Stimulated activated CD4-positive, alpha-beta T cell treated with anti-CD3 and anti-CD28 coated beads, Interleukin-12 subunit alpha, Interleukin-12 subunit beta, amount 100 ng/mL, for 48 hours (primary cell): ENCODE results near the gene LMNTD2.

Source experiments
- DNase-seq, 3 donors: peaks; one replicate each; pipeline ENCODE4 v3.0.0-alpha.2; 2020; ENCODE audit warnings: low read depth in 2 of 3, low spot score in 1 of 3

The LMNTD2 gene

DNA sequence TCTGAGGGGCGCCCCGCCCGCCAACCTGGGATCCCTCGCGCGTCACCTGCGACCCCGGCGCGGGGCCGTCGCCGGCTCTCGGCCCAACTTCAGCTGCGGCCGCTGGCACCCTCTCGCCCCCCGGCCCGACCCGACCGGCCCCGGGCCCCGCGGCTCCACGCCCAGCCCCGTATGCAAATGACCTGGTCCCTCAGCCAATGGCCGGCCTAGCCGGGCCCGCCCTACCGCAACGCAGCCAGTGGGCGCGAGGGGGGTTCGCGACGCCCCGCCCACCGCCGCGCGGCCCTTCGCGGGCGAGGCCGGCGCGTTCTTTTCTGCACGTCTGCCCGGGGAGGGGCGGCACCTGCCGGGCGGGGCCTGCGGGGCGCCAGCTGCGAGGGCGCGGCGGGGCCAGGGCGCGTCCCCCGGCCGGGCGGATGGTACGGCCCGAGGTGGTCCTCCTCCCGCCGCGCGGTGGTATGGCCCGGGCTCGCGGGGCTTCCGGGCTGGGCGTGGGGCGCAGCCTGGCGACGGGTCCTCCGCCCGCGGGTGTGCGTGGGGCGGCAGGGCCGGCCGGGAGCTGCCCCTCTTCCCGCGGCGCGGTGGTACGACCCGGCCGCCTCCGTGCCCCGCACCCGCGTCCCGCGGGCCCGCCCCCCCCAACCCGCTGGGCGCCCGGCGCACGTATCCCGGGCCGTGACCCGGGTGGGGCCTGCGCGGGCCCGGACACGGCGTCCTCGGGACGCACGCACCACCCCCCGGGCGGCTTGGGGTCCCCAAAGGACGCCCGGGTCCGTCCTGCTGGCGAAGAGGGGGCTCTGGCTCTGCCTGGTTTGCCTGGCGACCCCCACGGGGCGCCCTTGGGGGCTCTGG lies 8.0 kb upstream of the LMNTD2 start:
- DNase-seq = peak; percentile 85 to 93 (median 88)

DNA sequence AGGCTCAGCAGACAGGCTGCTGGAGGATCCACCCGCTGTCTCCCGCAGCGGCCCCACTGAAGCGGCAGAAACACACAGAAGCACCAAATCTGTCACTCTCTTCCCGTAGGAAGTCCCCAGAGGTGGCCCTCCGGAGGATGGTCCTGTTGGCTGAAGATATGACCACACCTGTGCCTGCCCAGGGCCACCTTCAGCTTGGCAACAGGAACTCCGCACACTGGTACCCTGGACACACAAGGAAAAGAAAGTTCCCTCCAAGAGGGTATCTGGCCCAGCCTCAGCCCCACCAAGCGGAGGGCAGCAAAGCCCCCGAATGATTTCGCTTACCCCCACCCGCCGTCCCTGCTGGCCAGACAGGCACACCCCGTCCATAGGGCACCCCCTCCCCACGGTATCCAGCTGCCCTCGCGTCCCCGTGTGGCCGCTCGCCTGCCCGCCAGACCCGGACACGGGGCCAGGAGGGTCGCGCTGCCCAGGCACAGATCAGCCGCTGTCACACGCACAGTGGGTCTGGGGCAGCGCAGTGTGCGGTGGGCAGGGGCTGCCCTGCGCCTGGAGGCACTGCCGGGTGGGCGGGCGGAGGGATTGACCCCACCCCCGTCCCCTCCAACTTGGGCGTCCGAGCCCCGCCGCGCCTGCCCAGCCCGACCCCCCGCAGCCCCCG lies 7.2 kb upstream of the LMNTD2 start:
- no peak for DNase-seq

DNA sequence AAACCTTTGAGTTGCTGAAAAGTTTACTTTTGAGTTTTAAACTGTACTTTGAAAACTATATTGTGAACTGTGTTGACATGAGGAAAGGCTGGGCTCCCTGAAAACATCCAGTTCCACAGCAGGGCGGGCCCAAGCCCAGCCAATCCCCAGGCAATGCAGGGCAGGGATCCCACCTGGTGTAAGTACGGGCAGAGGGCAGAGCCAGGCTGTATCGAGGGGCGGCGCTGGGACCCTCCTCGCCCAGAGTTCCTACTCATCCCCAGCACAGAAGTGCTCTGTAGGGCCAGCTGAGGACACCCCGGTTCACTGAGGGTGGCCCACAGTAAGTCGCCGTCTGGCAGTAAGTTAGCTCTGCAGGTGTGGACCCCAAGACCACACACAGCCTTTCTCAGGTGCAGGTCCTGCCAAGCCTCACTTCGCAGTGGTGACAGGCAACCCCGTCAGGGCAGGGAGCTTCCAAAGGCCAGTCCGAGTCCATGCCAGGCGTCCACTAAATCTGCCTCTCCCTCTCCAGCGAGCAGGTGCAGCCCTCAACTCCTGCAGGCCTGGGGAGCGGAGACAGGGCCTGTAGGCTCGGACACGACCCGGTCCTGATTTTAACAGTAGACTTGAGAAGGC lies 6.6 kb upstream of the LMNTD2 start:
- no peak for DNase-seq

DNA sequence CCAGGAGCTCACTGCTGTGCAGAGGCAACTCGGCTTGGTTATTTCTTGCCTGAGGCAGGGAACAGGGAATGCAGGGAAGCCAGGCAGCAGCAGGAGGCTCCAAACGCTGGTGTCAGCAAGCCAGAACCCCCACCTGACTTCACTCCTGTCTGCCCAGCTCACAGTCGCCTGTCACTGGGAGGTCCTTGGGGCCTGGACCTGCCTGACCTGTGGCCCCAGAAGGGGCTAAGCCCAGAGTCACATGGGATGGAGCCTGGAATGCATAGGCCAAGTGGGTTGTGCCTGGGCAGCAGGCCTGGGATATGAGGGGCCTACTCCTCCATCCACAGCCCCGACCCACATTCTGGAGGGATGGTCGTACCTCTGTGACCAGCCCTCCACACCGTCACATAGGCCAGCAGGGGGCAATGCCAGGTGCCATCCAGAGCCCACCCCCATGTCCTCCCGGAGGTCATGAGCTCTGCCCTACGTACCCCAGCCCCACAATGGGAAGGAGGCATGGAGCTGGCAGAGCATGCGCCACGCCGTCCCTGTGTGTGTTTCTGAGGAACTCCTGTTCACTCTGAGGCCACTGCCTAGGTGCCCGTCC lies 5.5 kb upstream of the LMNTD2 start:
- DNase-seq = no peak

DNA sequence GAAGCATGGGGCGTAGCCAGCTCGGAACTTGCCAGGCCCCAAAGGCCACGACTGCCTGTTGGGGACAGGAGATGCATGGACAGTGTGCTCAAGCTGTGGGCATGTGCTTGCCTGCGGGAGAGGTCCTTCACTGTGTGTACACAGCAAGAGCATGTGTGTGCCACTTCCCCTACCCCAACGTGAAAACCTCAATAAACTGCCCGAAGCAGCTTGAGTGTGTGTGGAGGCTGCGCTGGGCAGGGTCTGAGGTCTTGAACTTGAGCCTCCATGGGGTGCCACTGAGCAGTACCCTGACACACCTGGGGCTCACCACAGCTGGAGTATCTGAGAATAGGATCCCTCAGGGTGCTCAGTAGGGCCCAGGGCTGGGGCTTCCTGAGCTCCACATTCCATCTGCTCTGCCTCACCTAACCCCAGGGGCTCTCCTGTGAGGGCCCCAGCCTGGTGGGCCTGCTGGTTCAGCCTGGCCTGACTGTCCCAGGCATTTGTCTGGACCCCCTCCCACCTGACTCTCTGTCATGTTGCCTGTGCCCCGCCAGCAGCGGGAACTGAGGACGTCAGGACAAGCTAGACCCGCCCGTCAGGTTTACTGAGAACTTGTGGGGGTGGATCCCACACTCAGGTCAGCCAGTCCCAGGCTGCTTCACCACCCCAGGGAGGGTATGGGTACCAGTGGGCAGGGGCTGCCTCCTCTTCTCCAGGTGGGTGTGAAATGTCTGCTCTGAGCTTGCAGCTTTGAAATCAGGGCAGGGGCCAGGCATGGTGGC lies 3.5 kb upstream of the LMNTD2 start:
- DNase-seq = no peak

DNA sequence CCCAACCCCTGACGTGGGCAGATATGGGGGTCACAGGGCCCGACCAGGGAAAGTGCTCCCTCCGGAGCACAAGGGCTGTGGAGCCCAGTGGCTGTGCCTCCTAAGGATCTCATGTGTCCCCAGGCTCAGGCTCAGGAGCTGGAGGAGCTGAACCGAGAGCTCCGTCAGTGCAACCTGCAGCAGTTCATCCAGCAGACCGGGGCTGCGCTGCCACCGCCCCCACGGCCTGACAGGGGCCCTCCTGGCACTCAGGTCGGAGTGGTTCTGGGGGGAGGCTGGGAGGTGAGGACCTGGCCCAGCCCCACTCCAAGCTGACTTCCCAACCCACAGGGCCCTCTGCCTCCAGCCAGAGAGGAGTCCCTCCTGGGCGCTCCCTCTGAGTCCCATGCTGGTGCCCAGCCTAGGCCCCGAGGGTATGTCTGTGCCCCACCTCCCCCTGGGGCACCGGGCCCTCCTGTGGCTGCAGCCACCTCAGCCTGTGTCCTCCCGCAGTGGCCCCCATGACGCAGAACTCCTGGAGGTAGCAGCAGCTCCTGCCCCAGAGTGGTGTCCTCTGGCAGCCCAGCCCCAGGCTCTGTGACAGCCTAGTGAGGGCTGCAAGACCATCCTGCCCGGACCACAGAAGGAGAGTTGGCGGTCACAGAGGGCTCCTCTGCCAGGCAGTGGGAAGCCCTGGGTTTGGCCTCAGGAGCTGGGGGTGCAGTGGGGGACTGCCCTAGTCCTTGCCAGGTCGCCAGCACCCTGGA lies 2.7 kb upstream of the LMNTD2 start:
- DNase-seq = no peak

DNA sequence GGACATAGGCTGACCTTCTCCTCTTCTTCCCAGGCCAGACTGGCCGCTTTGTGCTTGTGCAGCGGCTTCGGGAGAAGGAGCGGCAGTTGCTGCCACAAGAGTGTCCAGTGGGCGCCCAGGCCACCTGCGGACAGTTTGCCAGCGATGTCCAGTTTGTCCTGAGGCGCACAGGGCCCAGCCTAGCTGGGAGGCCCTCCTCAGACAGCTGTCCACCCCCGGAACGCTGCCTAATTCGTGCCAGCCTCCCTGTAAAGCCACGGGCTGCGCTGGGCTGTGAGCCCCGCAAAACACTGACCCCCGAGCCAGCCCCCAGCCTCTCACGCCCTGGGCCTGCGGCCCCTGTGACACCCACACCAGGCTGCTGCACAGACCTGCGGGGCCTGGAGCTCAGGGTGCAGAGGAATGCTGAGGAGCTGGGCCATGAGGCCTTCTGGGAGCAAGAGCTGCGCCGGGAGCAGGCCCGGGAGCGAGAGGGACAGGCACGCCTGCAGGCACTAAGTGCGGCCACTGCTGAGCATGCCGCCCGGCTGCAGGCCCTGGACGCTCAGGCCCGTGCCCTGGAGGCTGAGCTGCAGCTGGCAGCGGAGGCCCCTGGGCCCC lies 1.6 kb upstream of the LMNTD2 start:
- no peak for DNase-seq

DNA sequence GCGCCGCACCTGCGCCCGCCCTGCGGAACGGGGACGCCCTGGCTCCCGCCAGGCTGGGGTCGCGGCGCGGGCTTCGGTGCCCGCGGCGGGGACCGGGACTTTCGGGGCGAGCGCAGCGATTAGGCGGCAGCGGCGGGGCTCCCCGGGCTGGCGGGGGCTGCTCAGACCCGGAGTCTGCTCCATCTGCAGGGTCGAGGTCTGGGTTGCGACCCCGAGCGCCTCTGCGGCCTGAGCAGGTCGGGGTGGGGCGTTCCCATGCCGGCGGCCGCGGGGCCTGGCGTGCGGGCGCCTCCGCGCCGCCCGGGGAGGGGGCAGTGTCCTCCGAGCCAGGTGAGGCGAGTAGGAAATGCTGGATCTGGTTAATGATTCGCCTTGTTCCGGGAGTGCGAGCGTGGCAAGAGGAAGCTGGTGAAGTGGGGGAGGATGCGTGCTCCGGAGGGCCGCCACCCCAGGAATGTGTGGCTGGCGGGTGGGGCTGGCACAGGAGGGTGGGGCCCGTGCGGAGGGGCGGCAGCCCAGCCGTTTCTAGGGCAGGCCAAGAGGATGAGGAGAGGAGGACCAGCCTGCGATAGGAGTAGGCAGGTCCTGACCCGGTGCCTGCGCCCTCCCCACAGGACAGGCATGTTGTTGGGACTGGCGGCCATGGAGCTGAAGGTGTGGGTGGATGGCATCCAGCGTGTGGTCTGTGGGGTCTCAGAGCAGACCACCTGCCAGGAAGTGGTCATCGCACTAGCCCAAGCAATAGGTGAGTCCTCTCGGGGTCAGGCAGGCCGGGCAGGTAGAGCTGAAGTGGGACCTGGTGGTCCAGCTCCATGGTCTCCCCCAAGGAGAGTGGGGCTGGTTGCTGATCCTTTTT lies 838 bp upstream of the LMNTD2 start:
- no peak for DNase-seq

DNA sequence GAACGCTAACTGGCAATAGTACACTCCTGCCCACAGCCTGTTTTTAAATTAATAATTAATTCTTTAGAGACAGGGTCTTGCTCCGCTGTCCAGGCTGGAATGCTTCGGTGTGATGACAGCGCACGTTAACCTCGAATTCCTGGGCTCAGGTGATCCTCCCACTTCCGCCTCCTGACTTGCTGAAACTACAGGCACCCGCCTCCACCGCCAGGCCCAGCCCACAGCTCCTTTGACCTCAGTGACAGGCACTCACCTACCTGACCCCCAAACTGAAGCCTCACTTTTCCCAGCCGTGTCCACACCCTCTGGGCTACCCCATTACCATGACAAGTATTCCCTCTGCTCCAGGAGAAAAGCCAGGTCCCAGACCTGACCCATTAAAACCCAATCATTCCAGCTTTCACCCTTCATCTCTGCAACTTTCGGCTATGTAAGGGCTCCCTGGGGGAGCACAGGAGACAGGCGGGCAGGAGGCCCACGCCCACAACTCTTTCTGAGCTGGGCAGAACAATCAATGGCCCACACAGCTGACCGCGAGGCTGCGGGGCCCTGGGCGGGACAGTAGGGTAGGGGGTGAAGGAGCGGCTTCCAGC lies 730 bp downstream of the LMNTD2 start:
- DNase-seq = no peak

DNA sequence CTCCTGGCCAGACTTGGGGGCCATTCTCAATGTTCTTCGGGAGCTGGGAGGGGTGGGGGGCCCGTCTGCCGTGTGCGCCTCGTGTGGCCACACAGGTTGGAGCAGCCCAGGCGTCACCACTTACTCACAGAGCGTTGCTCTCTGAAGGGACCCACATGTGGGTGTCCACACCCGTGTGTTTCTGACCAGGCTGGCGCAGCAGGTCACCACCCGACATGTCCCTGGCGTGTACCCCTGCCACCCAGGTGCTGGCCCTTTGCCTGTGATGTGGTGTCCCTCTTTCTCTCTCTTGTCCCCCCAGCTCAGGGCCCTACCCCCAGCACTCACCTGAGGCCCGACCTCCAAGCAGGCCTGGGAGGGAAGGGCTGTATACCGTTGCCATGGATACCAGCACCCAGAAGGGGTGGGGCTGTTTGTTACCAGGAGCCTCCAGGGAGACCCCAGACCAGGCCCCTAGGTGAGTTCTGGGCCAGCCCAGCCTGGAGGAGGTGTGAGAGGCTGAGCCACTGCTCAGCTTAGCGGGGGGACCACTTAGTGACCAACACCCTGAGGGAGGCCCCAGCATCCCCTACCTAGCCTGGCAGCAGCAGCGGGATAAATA lies 1.4 kb downstream of the LMNTD2 start:
- no peak for DNase-seq

DNA sequence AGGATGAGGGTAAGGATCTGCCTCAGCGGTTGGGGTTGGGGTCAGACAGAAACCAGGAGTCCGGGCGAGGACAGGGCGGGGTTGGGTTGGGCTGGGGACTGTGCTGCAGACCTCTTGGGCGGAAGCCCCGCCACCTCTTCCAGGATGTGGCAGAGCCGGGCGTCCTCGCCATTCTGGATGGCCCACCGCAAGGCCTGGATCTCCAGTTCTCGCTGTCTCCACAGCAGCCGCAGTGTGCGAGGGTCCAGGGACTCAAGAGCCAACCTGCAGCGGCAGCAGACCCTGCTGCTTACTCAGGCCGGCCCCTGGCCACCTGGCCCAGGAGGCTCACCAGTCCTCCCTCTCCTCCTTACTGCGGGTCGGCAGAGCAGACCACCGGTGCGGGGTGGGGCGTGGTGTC lies 2.0 kb downstream of the LMNTD2 start:
- DNase-seq = no peak

DNA sequence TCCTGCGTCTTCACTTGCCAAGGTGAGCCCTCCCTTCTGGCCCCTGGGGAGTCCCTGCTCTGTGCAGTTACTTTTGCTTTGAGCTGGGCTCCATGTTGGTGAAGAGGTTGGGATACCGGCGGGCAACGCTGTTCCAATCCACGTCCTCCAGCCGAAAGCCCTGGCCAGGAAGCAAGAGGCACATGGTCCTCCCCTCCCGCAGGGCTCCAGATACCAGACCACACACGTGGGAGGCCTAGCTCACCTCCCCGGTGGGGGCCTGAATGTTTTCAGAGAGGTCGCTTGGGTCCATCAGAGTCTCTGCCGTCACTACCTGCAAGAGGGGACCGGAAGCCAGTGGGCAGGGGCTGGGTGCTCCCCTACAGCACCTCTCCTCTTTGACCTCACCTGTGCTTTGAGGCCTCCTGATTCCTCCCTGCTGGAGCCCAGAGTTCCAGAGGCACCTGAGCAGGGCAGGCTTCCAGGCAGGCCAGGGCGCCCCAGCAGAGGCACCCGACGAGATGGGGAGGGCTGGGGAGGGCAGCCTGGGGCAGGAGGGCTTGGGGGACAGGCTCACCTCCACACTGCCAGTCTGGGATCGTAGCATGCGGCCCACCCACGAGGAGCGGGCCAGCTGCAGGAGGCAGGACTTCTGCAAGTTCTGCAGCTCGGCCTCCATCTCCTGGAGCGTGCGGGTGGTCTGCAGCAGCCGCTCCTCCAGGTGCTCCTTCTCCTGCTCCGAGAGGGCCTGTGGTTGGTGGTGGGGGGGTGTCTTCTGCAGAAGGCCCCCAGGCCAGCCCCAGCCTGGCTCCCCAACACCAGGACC lies 3.0 kb downstream of the LMNTD2 start:
- no peak for DNase-seq

DNA sequence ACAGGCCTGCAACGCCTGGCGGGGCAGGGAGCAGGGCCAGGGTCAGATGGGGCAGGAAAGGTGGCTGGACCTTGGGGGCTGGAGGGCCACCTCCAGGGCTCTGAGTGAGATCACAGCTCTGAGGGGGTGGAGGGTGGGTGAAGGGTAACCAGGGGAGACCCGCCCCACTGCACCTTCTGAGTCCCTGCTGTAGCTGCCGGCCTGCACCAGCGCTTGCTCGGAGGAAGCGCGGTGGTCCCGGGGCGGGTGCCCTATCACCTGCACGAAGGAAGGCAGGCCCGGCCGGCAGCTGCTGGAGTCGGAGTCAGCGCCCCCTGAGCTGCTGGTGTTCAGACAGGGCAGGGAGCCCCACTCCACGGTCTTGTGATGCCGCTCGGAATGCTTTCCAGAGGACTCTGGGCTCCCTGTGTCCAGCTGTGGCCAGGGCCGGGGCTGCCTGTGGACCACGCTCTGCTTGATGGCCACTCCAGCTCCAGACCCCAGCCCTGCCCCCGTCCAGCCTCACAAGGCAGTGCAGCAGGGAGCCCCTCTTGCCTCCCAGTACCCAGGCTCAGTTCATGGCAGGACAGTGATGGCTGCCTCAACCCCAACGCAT lies 3.8 kb downstream of the LMNTD2 start:
- no peak for DNase-seq

DNA sequence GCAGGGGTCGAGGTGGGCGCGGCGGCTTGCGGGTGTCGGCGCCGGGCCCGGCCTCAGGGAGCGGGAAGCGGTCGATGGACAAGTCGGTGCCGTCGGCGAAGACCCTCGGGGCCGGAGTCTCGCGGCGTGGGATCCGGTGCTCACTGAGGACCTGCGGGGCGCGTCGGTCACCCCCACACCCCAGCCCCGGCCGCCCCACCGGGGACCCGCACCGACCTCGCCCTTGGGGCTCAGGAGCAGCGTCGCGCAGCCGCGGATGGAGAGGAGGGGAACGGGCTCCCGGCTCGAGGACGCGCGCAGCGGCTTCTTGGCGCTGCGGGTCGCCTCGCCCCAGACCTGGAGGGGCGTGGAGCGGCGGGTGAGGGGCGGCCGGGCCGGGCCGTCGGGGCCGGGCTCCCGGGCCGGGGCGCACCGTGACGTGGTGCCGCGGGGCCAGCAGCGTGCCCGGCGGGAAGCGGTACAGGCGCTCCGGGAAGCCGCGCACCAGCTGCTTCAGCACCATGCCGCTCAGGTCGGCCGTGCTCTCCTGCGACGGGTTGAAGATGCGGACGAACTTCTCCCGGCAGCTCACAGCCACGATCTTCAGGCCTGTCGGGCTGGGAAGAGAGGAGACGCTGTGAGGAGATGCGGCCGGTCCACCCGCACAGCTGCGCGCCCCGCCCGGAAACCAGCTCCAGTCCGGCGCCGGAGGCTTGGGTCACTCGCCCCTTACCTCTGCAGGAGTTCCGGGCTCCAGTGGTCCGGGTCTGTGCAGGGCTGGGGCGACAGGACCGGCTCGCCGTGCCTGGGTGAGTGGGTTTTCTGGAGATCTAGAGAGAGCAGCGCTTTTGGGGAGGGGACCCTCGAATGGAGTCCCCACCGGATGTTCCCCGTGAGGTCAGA lies 4.5 kb downstream of the LMNTD2 start:
- DNase-seq = no peak

DNA sequence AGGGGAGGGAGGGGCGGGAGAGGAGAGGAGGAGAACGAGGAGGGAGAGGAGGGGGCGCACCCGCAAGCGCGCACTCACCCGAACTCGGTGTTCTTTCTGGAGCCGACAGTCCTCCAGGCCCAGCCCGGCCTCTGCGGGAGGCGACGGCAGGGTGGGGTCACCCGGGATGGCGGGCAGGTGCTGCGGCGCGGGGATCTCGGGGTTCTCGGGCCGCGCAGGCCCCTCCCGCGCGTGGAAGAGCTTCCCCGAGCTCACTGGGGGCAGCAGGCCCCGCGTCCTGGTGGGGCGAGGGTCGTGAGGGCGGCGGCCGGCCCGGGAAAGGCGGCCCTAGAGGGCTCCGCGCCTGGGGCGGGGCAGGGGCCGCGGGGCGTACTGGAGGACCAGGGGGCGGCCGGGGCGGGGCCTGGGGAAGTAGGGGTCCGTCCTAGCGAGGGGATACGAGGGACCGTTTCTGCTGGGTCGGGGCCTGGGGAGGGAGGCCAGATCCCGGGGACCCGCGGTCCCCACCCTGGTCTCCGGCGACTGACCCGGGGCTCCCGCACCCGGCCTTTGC lies 5.2 kb downstream of the LMNTD2 start:
- DNase-seq = no peak
